Loucy (cell line): ENCODE measurements around the gene NPHP4.

Experiments
- CTCF ChIP-seq: fragments of 200-600 bp; sonication (generic); conservative IDR thresholded peaks from 2 replicates; pipeline ENCODE4 v1.5.1; 2014; ENCODE audit warnings: mild to moderate bottlenecking, antibody characterized with exemption, low read length
- EZH2phosphoT487 ChIP-seq: fragments of 200-600 bp; IDR thresholded peaks from 2 replicates; pipeline ENCODE4 v1.6.1; 2018; ENCODE audit warnings: antibody characterized with exemption, mild to moderate bottlenecking, moderate library complexity, borderline replicate concordance

- TF ChIP-seq CTCF (no peak), EZH2phosphoT487 (no peak)
Observed at GRCh38 chr1:6027591-6027990, 35.4 kb upstream of the NPHP4 start.
